Cardiac septum (tissue), 1 donor: ENCODE measurements around the gene SEC24C. TPM values are rescaled to one million over a fixed set of nuclear protein-coding genes. Genes with fewer than 3 reads are reported as not detected.

Experiments
- total RNA-seq: library from RNA; stranded (reverse); fragmentation: NEBNext Ultra II Directional; extraction: Animal tissue kit (Norgen Biotek cat#: 25700); gene quantifications from one replicate; pipeline ENCODE4 v1.2.1, GENCODE V29; 2021
- donor health status: DM: no; HTN: no; CAD: no.

SEC24C gene
- total RNA-seq, 1 donor from 2014 or later: 55.1 TPM

Other genes starting within 250 kb of the SEC24C start
- gene PPP3CB, start 248.3 kb upstream of the SEC24C start, total RNA-seq: 61.6 TPM
- gene USP54, start 153.0 kb upstream of the SEC24C start, total RNA-seq: 16.3 TPM
- 8.7 TPM for gene MYOZ1, start 102.9 kb upstream of the SEC24C start, total RNA-seq
- gene SYNPO2L, start 88.3 kb upstream of the SEC24C start, total RNA-seq: 792 TPM
- gene AGAP5, start 46.3 kb upstream of the SEC24C start, total RNA-seq: 5.2 TPM
- gene CHCHD1, start 37.7 kb downstream of the SEC24C start, total RNA-seq: 19.5 TPM
- 57.1 TPM for gene ZSWIM8, start 41.2 kb downstream of the SEC24C start, total RNA-seq
- 16.0 TPM for gene NDST2, start 67.2 kb downstream of the SEC24C start, total RNA-seq
- 12.7 TPM for gene CAMK2G, start 130.2 kb downstream of the SEC24C start, total RNA-seq
- 15.3 TPM for gene PLAU, start 166.8 kb downstream of the SEC24C start, total RNA-seq